Endothelial cell of umbilical vein (primary cell): ENCODE data around the gene NPAS4. TPM values are rescaled to one million over a fixed set of nuclear protein-coding genes. Genes with fewer than 3 reads are reported as not detected.
A peak's percentile ranks its signal among the peaks of the same experiment; 100 is the strongest.
"Not testable (repeated sequence)": the region's sequence is repeated elsewhere in the genome, so short reads cannot be mapped to it uniquely, and the experiment has no call there.

ENCODE experiments used
- BruUV-seq: library from RNA; stranded (reverse); fragments of 400-500 nt; replicated peaks from 2 replicates; lab custom pipeline; 2021; lab: Mats Ljungman, UMichigan
- CTCF ChIA-PET: fragments of 300-600, 350-600 bp; sonication (Branson Sonifier 250); formaldehyde crosslinking; loops from one replicate; lab custom pipeline; 2021; ENCODE audit warnings: antibody characterized with exemption, inconsistent platforms; lab: Charles Lee
- POLR2A ChIA-PET: fragments of 300-600, 350-600 bp; sonication (Branson Sonifier 250); formaldehyde crosslinking; loops from one replicate; lab custom pipeline; 2021; ENCODE audit warnings: antibody characterized with exemption, inconsistent platforms; lab: Charles Lee
- DNase-seq: peaks from one replicate; pipeline ENCODE4 v3.0.0-alpha.2; 2011; ENCODE audit warnings: low read depth, low spot score
- FAIRE-seq: peaks from 2 replicates; lab custom pipeline; 2011; peaks lifted over from hg19 to GRCh38; lab: Jason Lieb, UNC
- H2AFZ ChIP-seq: 2 replicates; pipeline ENCODE4 v1.6.0; 2012; ENCODE audit warnings: low read depth, low read length, control low read depth, inconsistent platforms
- H3K27ac ChIP-seq: 2 replicates; pipeline ENCODE4 v1.5.1; 2011; ENCODE audit warnings: low read depth, mild to moderate bottlenecking, control low read depth, low read length, moderate library complexity; ENCODE audit not compliant: insufficient read depth
- H3K27me3 ChIP-seq, 2 experiments: 2 replicates each; pipeline versions ENCODE4 v1.6.0 to v1.6.1; 2011; ENCODE audit warnings: low read length in 2 of 2, mixed read lengths in 1 of 2; ENCODE audit not compliant: control insufficient read depth in 2 of 2, insufficient read depth in 2 of 2
- H3K36me3 ChIP-seq, 2 experiments: 2 replicates in 1 of 2; 3 replicates in 1 of 2; pipeline ENCODE4 v1.5.1; 2011; ENCODE audit warnings: low read length in 2 of 2, mild to moderate bottlenecking in 1 of 2, moderate library complexity in 1 of 2; ENCODE audit not compliant: control insufficient read depth in 2 of 2, insufficient read depth in 2 of 2; ENCODE audit errors: extremely low read depth in 1 of 2
- H3K4me1 ChIP-seq: 3 replicates; pipeline ENCODE4 v1.5.1; 2011; ENCODE audit warnings: mild to moderate bottlenecking, low read length; ENCODE audit not compliant: control insufficient read depth, insufficient read depth; ENCODE audit errors: extremely low read depth
- H3K4me2 ChIP-seq: 2 replicates; pipeline ENCODE4 v1.6.1; 2011; ENCODE audit warnings: low read length, control low read depth, mixed read lengths; ENCODE audit not compliant: insufficient read depth
- H3K4me3 ChIP-seq, 3 experiments: fragments of 200-600 bp in 1 of 3; sonication (generic), shearing (Covaris generic) in 1 of 3; replicated peaks in 1 of 3; 2 replicates each; pipeline ENCODE4 v1.5.1; 2011 to 2016; ENCODE audit warnings: control low read depth in 3 of 3, low read length in 3 of 3, mild to moderate bottlenecking in 2 of 3, inconsistent platforms in 1 of 3, low read depth in 1 of 3, moderate library complexity in 1 of 3; ENCODE audit not compliant: insufficient read depth in 1 of 3
- H3K79me2 ChIP-seq: 2 replicates; pipeline ENCODE4 v1.6.0; 2012; ENCODE audit warnings: low read length, inconsistent platforms; ENCODE audit not compliant: control insufficient read depth, insufficient read depth
- H3K9ac ChIP-seq: replicated peaks from 2 replicates; pipeline ENCODE3; 2011; ENCODE audit warnings: low read length, control low read depth; ENCODE audit not compliant: insufficient read depth; ENCODE audit errors: extremely low read depth
- H3K9me1 ChIP-seq: replicated peaks from 3 replicates; pipeline ENCODE4 v1.6.0; 2011; ENCODE audit warnings: mild to moderate bottlenecking, low read length; ENCODE audit not compliant: control insufficient read depth, insufficient read depth; ENCODE audit errors: extremely low read depth
- H3K9me3 ChIP-seq: replicated peaks from 2 replicates; pipeline ENCODE4 v1.5.1; 2012; ENCODE audit warnings: low read length, inconsistent platforms; ENCODE audit not compliant: control insufficient read depth, insufficient read depth
- H4K20me1 ChIP-seq: replicated peaks from 2 replicates; pipeline ENCODE3; 2011; ENCODE audit warnings: mild to moderate bottlenecking, low read length; ENCODE audit not compliant: control insufficient read depth, insufficient read depth; ENCODE audit errors: extremely low read depth
- CTCF ChIP-seq, 2 donors: IDR thresholded peaks; 1 replicate in 1 of 2; 2 replicates in 1 of 2; pipeline ENCODE4 v1.5.1; 2011; ENCODE audit warnings: low read length in 2 of 2, mild to moderate bottlenecking in 2 of 2, moderate library complexity in 2 of 2, control low read depth in 1 of 2, inconsistent platforms in 1 of 2, low read depth in 1 of 2; ENCODE audit not compliant: insufficient read depth in 1 of 2; ENCODE audit errors: extremely low read depth in 1 of 2
- JUN ChIP-seq: IDR thresholded peaks from 2 replicates; pipeline ENCODE4 v1.6.1; 2011; ENCODE audit warnings: borderline replicate concordance, low read depth; ENCODE audit not compliant: insufficient read length, insufficient read depth
- dilution Hi-C: fragments of 300-500 bp; cut with MboI; formaldehyde crosslinking; loops from one replicate; pipeline ENCODE4 v1.15.0; 2019; ENCODE audit warnings: low sequenced_read_pairs; ENCODE audit not compliant: extremely low pct_ligation_motif_present
- intact Hi-C: fragments of 100-400 bp; cut with micrococcal nuclease; formaldehyde crosslinking; loops from one replicate; pipeline ENCODE4 v1.10.0; 2022
- polyA plus RNA-seq, 4 experiments: library from polyadenylated mRNA; depleted of rRNA in 3 of 4; stranded (reverse) in 3 of 4; unstranded in 1 of 4; fragments of >200 nt; gene quantifications; 2 replicates each; pipeline versions ENCODE4 v1.2.1 to v1.2.3, GENCODE V29; 2011 to 2012; ENCODE audit warnings: missing spikeins in 1 of 4
- total RNA-seq: library from RNA; stranded (reverse); gene quantifications from 2 replicates; pipeline ENCODE4 v1.2.3, GENCODE V29; 2021

NPAS4 gene
- total and polyA plus RNA-seq, 2 donors (not counting 3 experiments of a cell fraction or from before 2014, with no cell fraction given): not detected

DNA sequence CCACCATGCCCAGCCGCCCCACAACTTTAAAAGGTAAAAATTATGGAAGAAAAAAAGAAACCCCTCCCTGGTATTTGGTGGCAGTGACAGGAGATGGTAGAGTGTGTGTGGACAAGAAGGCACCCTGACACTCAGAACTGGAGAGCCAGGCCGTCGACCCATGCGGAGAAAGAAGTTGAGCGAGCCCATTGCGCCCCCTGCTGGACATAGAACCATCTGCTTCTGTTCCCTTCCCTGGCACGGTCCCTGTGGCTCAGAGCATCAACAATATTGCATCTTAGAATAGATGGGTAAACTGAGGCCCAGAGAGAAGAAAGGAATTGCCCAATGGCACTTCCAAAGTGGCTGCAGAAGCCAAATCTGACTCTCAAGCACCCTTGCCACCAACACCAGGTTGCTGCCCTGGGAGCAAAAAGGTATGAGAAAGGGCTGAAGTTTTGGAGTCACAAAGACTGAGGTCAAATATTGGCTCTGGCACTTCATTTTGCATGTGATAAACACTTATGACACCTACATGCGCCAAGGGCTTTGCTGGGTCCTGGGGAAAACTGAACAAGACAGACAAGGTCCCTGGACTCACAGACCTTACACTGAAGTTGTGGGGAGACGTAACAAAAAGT, 9.3 kb downstream of the NPAS4 start:
- H3K4me1 ChIP-seq: no peaks in the 10 kb centered on the region
- peak; percentile 45 for DNase-seq
- BruUV-seq: no TSS peak
- peak; percentile 91 for FAIRE-seq
- no peak overlapping the region for H3K9ac ChIP-seq
- H3K9me3 ChIP-seq: no peaks in the 10 kb centered on the region
- H3K79me2 ChIP-seq: no peaks in the 10 kb centered on the region
- dilution Hi-C loops: no loop called here
- no peak for TF ChIP-seq JUN
- TF ChIP-seq CTCF (IDR thresholded peaks at IDR 0.05; ENCODE audit: extremely low read depth in 1 of 2, insufficient read depth in 1 of 2, low read depth in 1 of 2, low read length in 2 of 2): peak; percentile 86 to 94
- intact Hi-C loops: loop anchor here (1.0 kb wide), 1 partner anchor 22 kb away; no protein-coding TSS in a partner anchor
- no peak overlapping the region for H2AFZ ChIP-seq
- no peak overlapping the region for H3K4me3 ChIP-seq
- no peaks in the 10 kb centered on the region for H4K20me1 ChIP-seq
- CTCF ChIA-PET: interaction anchor here (0.8 to 7.5 kb wide), 10 partner anchors 8 to 248 kb away, joined by 3 to 87 read pairs (median 5); partner anchors contain the start of genes MRPL11, NPAS4 and RBM4B
- H3K36me3 ChIP-seq: peaks cover 1% of the 10 kb centered on the region in 2 experiments
- H3K4me2 ChIP-seq: no peak overlapping the region
- no peaks in the 10 kb centered on the region for H3K27me3 ChIP-seq
- H3K27ac ChIP-seq: no peak overlapping the region
- H3K9me1 ChIP-seq: no peaks in the 10 kb centered on the region
- POLR2A ChIA-PET: no interaction called here

DNA sequence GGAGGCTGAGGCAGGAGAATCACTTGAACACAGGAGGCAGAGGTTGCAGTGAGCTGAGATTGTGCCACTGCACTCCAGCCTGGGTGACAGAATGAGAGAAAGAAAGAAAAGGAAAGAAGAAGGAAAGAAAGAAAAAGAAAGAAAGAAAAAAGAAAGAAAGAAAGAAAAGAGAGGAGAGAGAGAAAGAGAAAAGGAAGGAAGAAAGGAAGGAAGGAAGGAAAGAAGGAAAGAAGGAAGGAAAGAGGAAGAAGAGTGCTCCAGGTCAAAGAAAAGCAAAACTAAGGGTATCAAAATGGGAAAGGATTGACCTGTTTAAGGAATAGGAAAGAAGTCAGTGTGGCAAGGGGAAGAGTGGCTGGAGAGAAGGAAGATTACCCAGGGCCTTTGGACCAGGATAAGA, 10.5 kb downstream of the NPAS4 start:
- H2AFZ ChIP-seq, H3K27ac ChIP-seq, H3K9me1 ChIP-seq, dilution Hi-C loops, POLR2A ChIA-PET, H3K79me2 ChIP-seq, H3K4me3 ChIP-seq, H3K27me3 ChIP-seq, H3K9ac ChIP-seq, H3K36me3 ChIP-seq, BruUV-seq, H3K4me1 ChIP-seq, H3K9me3 ChIP-seq, FAIRE-seq, H3K4me2 ChIP-seq, H4K20me1 ChIP-seq, DNase-seq, intact Hi-C loops: not testable (repeated sequence)
- CTCF ChIA-PET: interaction anchor here (0.6 to 7.5 kb wide), 4 partner anchors 10 to 21 kb away, joined by 3 to 87 read pairs (median 10); no protein-coding TSS in a partner anchor

GRCh38 chr11:66431871-66432329, 11.1 kb downstream of the NPAS4 start:
- H3K27ac ChIP-seq, BruUV-seq, H3K4me3 ChIP-seq, H3K9me1 ChIP-seq, POLR2A ChIA-PET, H3K27me3 ChIP-seq, dilution Hi-C loops, DNase-seq, H3K4me1 ChIP-seq, H3K79me2 ChIP-seq, intact Hi-C loops, H3K9ac ChIP-seq, H4K20me1 ChIP-seq, FAIRE-seq, H3K9me3 ChIP-seq, H3K4me2 ChIP-seq, H3K36me3 ChIP-seq, H2AFZ ChIP-seq: not testable (repeated sequence)
- CTCF ChIA-PET: interaction anchor here (1.8 to 7.5 kb wide), 2 partner anchors 22 to 23 kb away, joined by 3 to 87 read pairs; no protein-coding TSS in a partner anchor
